ENCODE data around the gene ECT2.

GRCh38 chr3:172869368-172869771 is 118.8 kb downstream of the ECT2 start:
- TF ChIP-seq SUZ12 (IDR thresholded peaks at IDR 0.05) (no peak), ARNT (IDR thresholded peaks at IDR 0.05) (no peak), PKNOX1 (IDR thresholded peaks at IDR 0.05) (no peak), ELF4 (IDR thresholded peaks at IDR 0.05) (no peak), FOXK2 (IDR thresholded peaks at IDR 0.05) (no peak), L3MBTL2 (conservative IDR thresholded peaks at IDR 0.05) (no peak), BHLHE40 (IDR thresholded peaks at IDR 0.05; ENCODE audit: borderline replicate concordance) (no peak), CTBP1 (IDR thresholded peaks at IDR 0.05; ENCODE audit: borderline replicate concordance) (no peak), SP1 (IDR thresholded peaks at IDR 0.05) (no peak), FOXM1 (IDR thresholded peaks at IDR 0.05; ENCODE audit: borderline replicate concordance) (no peak)

All from HEK293T (cell line).